Astrocyte of the cerebellum (primary cell): Measurements from ENCODE around the gene FAM47E.

Experiments used
- DNase-seq: peaks from one replicate; pipeline ENCODE4 v3.0.0-alpha.2; 2011; ENCODE audit warnings: low read depth
- H3K4me3 ChIP-seq: 2 replicates; pipeline ENCODE4 v1.5.1; 2011; ENCODE audit warnings: mild to moderate bottlenecking, low read depth, low read length, moderate library complexity
- CTCF ChIP-seq: IDR thresholded peaks from 2 replicates; pipeline ENCODE4 v1.5.1; 2012; ENCODE audit warnings: low read length, low read depth, moderate library complexity, mild to moderate bottlenecking; ENCODE audit errors: missing control alignments
- in situ Hi-C: cut with HindIII; loops from 2 replicates; pipeline ENCODE4 v1.10.0; 2017; ENCODE audit warnings: low sequenced_read_pairs

The FAM47E gene

DNA sequence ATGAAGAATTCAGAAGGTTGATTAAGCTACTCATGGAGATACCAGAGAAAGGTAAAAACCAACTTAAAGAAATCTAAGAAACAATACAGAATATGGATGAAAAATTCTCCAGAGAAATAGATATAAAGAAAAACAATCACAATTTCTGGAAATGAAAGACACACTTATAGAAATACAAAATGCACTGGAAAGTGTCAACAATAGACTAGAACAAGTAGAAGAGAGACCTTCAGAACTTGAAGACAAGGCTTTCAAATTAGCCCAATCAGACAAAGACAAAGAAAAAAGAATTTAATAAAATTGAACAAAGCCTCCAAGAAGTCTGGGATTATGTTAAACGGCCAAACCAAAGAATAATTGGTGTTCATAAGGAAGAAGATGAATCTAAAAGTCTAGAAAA is 64.6 kb downstream of the FAM47E start:
- TF ChIP-seq CTCF: no peak
- no peak overlapping the region for H3K4me3 ChIP-seq
- in situ Hi-C loops: no loop called here
- no peak for DNase-seq

GRCh38 chr4:76322236-76322635 is 70.7 kb downstream of the FAM47E start:
- no peak overlapping the region for H3K4me3 ChIP-seq
- no peak for DNase-seq
- TF ChIP-seq CTCF: no peak
- in situ Hi-C loops: no loop called here

- TF ChIP-seq CTCF: no peak
- DNase-seq: no peak
- in situ Hi-C loops: loop anchor here (5.0 kb wide), 1 partner anchor 47 kb away; no protein-coding TSS in a partner anchor
- H3K4me3 ChIP-seq: no peak overlapping the region
These were observed 73.6 kb downstream of the FAM47E start for GRCh38 chr4:76325072-76325471.

DNA sequence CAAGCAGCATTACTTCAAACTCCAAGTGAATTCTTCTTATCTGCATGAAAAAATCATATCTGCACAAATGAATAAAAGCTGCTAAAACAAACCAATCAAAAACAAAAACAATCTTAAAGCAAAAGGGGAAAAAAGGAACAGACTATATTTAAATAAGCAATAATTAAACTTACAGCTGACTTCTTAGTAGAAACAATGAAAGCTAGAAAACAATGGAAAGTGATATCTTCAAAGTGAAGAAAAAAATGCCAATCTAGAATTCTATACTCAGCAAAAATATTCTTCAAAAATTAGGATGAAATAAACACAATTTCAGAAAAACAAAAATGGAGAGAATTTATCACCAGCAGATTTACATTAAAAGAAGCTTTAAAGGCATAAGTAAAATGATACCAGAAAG is 75.0 kb downstream of the FAM47E start:
- no peak overlapping the region for H3K4me3 ChIP-seq
- no peak for TF ChIP-seq CTCF
- DNase-seq: no peak
- in situ Hi-C loops: loop anchor here (5.0 kb wide), 1 partner anchor 46 kb away; no protein-coding TSS in a partner anchor
